ENCODE measurements around the gene TOR3A. TPM values are rescaled to one million over a fixed set of nuclear protein-coding genes. Genes with fewer than 3 reads are reported as not detected.

Gene TOR3A
- total and polyA plus RNA-seq, 2 donors (not counting 3 experiments of a cell fraction or from before 2014, with no cell fraction given) = 14.9 to 16.7 TPM

GRCh38 chr1:179104611-179105250 lies 22.9 kb downstream of the TOR3A start:
- no peaks in the 10 kb centered on the region for H3K27me3 ChIP-seq (ENCODE audit: control insufficient read depth in 2 of 2, insufficient read depth in 2 of 2, low read length in 2 of 2)
- H3K79me2 ChIP-seq (ENCODE audit: control insufficient read depth, insufficient read depth, low read length) = peaks cover 74% of the 10 kb centered on the region
- TF ChIP-seq EZH2 (IDR thresholded peaks at IDR 0.05; ENCODE audit: borderline replicate concordance, low read depth, low read length, severe bottlenecking) = no peak
- TF ChIP-seq FOS (IDR thresholded peaks at IDR 0.05; ENCODE audit: borderline replicate concordance, insufficient read depth, low read length) = no peak
- no peak for TF ChIP-seq POLR2A (IDR thresholded peaks at IDR 0.05; ENCODE audit: low read depth, low read length)
- TF ChIP-seq, protein P1, sequence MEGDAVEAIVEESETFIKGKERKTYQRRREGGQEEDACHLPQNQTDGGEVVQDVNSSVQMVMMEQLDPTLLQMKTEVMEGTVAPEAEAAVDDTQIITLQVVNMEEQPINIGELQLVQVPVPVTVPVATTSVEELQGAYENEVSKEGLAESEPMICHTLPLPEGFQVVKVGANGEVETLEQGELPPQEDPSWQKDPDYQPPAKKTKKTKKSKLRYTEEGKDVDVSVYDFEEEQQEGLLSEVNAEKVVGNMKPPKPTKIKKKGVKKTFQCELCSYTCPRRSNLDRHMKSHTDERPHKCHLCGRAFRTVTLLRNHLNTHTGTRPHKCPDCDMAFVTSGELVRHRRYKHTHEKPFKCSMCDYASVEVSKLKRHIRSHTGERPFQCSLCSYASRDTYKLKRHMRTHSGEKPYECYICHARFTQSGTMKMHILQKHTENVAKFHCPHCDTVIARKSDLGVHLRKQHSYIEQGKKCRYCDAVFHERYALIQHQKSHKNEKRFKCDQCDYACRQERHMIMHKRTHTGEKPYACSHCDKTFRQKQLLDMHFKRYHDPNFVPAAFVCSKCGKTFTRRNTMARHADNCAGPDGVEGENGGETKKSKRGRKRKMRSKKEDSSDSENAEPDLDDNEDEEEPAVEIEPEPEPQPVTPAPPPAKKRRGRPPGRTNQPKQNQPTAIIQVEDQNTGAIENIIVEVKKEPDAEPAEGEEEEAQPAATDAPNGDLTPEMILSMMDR (IDR thresholded peaks at IDR 0.05; ENCODE audit: extremely low read depth in 1 of 2, insufficient read depth in 1 of 2, low read depth in 1 of 2, low read length in 2 of 2) = no peak
- no peak for TF ChIP-seq JUN (IDR thresholded peaks at IDR 0.05; ENCODE audit: borderline replicate concordance, insufficient read depth, insufficient read length, low read depth)
- no peak for TF ChIP-seq MYC (IDR thresholded peaks at IDR 0.05; ENCODE audit: low read depth, low read length)
- FAIRE-seq (no peak), DNase-seq (ENCODE audit: low read depth, low spot score) (no peak)
- H3K9me3 ChIP-seq (replicated peaks; ENCODE audit: control insufficient read depth, insufficient read depth, low read length) = no peaks in the 10 kb centered on the region
- no peak overlapping the region for H3K27ac ChIP-seq (ENCODE audit: insufficient read depth, low read depth, low read length)
- BruUV-seq (replicated peaks) = no TSS peak
- H3K9me1 ChIP-seq (replicated peaks; ENCODE audit: control insufficient read depth, extremely low read depth, insufficient read depth, low read length) = no peaks in the 10 kb centered on the region
- H2AFZ ChIP-seq (ENCODE audit: low read depth, low read length) = no peak overlapping the region
- dilution Hi-C loops (cut with MboI; ENCODE audit: extremely low pct_ligation_motif_present, low sequenced_read_pairs) (no loop called here), intact Hi-C loops (cut with micrococcal nuclease) (no loop called here)
- CTCF ChIA-PET = interaction anchor here (1.0 to 1.9 kb wide), 5 partner anchors 15 to 90 kb away, joined by 3 to 12 read pairs (median 5); partner anchors contain the start of gene TOR3A
- peaks cover 44 to 58% of the 10 kb centered on the region in 2 experiments for H3K36me3 ChIP-seq (ENCODE audit: control insufficient read depth in 2 of 2, extremely low read depth in 1 of 2, insufficient read depth in 2 of 2, low read length in 2 of 2)
- H4K20me1 ChIP-seq (replicated peaks; ENCODE audit: control insufficient read depth, extremely low read depth, insufficient read depth, low read length) = peaks cover 14% of the 10 kb centered on the region
- no peak overlapping the region for H3K4me3 ChIP-seq (replicated peaks in 1 of 3; ENCODE audit: insufficient read depth in 1 of 3, low read depth in 1 of 3, low read length in 3 of 3)
- no peak overlapping the region for H3K9ac ChIP-seq (replicated peaks; ENCODE audit: extremely low read depth, insufficient read depth, low read length)
- H3K4me2 ChIP-seq (ENCODE audit: insufficient read depth, low read length) = no peak overlapping the region
- H3K4me1 ChIP-seq (ENCODE audit: control insufficient read depth, extremely low read depth, insufficient read depth, low read length) = no peaks in the 10 kb centered on the region
- POLR2A ChIA-PET = no interaction called here
